Stimulated activated CD4-positive, alpha-beta T cell treated with anti-CD3 and anti-CD28 coated beads, Interleukin-4, amount 100 ng/mL, for 1 hour (primary cell): ENCODE results near the gene TMC1.

Source experiments
- DNase-seq: peaks from one replicate; pipeline ENCODE4 v3.0.0-alpha.2; 2020

Gene TMC1

GRCh38 chr9:72685911-72686310 is 164.5 kb downstream of the TMC1 start:
- DNase-seq = no peak

DNA sequence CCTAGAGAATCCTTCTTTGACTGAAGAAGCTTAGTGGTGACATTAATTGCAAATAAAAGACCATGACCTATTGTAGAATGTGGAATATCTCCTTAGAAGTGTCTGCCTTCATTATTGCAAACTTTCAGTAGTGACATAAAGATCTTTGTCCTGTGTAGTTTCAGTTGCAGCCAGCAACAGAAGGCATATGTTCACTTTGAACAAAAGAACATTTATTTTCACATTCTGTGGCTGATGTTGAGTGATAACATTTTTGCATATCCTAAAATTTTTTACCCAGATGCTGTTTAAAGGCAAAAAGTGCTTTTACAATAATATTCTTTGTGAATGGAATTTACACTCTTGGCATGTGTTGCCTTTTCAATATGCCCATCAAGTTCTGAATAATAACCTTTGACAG is 165.9 kb downstream of the TMC1 start:
- DNase-seq = no peak

GRCh38 chr9:72691671-72692070 is 170.3 kb downstream of the TMC1 start:
- DNase-seq = no peak

- DNase-seq = no peak
Measured at GRCh38 chr9:72695365-72695764, 174.0 kb downstream of the TMC1 start.

- no peak for DNase-seq
Measured at GRCh38 chr9:72696511-72696910, 175.1 kb downstream of the TMC1 start.

- DNase-seq = no peak
Measured at GRCh38 chr9:72701510-72701909, 180.1 kb downstream of the TMC1 start.

DNA sequence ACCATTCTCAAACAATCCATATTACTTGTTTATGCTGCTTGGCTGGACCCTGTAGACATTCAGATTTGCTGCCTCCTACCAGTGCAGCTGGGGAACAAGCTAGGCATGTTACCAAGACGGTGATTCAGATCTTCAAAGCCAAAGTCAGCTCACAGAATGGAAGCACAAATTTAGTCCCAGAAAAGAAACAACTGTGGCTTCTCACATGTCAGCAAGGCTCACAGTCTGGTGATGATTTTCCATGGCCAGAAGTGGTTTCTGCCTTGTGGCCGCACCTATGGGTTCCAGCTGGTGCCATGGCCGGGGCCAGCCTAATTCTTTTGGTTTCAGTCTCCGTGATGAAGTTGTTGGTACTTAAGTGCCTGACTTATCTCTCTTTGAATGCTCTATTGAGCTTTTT is 182.2 kb downstream of the TMC1 start:
- no peak for DNase-seq

- DNase-seq = no peak
Measured at GRCh38 chr9:72704688-72705375, 183.4 kb downstream of the TMC1 start.

DNA sequence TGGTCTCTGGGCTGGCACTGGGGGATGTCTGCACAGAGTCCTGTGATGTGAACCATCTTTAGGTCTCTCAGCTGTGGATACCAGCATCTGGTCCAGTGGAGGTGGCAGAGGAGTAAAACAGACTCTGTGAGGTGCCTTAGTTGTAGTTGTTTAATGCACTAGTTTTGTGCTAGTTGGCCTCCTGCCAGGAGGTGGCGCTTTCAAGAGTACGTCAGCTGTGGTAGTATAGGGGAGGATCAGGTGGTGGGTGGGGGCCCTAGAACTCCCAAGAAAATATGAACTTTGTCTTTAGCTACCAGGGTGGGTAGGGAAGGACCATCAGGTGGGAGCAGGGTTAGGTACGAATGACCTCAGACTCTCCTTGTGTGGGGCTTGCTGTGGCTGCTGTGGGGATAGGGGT is 197.1 kb downstream of the TMC1 start:
- DNase-seq = no peak

- DNase-seq = no peak
Measured at GRCh38 chr9:72721067-72721466, 199.7 kb downstream of the TMC1 start.

GRCh38 chr9:72726947-72727346 is 205.5 kb downstream of the TMC1 start:
- DNase-seq = no peak

GRCh38 chr9:72728031-72728770 is 206.8 kb downstream of the TMC1 start:
- no peak for DNase-seq

- DNase-seq = no peak
Measured at GRCh38 chr9:72733895-72734294, 212.5 kb downstream of the TMC1 start.

DNA sequence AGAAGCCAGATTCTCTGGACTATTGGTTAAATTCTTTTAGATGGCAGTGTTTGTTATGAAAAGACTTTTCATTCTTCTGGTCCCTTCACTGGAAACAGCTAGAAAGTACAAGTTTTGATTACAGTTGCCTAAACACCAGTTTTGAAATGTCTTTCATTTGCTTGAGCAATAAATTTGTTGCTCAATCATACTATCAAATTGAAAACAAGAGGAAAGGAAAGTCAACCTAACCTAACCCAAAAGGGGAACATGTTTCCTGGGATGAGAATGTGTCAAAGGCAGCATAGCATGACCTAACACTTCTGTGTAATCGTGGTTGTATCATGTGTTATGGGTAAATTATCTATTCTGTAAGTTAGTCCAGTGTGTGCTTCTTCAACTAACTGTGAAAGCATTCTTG is 213.2 kb downstream of the TMC1 start:
- no peak for DNase-seq

DNA sequence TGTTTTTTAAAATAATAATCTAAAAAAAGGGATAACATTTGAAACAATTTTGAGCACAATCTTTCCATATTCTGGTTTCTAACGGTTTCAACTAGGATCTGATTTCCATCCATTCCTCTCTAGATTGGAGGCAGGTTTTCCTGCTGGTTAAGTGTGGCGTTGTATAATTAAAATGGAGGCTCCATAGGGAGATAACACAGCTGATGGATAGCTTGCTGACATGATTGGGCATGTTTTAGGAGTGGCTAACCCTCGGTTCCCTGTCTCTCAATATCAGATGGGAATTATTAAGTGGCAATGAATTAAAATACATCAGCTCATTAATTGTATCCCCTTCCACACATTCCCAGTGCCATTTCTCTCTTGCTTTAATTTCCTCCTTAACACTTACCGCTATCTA is 222.4 kb downstream of the TMC1 start:
- no peak for DNase-seq

- no peak for DNase-seq
Measured at GRCh38 chr9:72749276-72749675, 227.9 kb downstream of the TMC1 start.

DNA sequence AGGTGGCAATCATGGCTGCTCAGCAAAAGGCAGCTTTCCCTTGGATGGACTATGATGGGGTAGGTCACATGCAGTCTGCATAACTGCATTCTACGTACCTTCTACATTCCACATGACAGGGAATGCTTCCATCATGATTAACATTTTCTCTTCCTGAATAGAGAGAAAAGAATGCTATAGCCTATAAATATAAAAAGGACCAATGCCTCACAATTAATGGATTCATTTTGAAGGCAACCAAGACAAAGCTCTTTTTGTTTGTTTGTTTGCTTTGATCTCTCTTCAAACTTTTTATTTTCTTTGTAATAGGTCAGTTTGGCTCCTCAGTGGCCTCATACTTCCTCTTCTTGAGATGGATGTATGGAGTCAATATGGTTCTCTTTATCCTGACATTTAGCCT is 230.1 kb downstream of the TMC1 start:
- no peak for DNase-seq

GRCh38 chr9:72753266-72753893 is 232.0 kb downstream of the TMC1 start:
- no peak for DNase-seq

DNA sequence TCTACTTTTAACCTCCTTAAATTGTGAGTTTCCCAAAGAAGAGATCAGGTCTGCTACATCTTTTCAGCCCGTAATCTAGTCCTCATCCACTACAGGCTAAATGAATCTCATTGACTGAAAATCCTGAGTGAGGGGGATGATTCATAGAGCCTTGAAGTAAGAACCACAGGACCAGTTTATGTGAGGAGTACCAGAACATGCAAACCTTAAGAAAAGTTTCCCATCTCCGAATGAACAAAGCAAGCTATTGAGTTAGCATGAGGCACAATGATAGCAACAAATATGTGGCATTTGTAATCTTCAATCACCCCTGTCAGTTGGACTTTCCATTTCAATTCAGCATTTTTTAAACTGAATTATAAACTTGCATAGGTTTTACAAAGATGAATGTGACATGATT is 234.4 kb downstream of the TMC1 start:
- no peak for DNase-seq

- no peak for DNase-seq
Measured at GRCh38 chr9:72758944-72759343, 237.5 kb downstream of the TMC1 start.

DNA sequence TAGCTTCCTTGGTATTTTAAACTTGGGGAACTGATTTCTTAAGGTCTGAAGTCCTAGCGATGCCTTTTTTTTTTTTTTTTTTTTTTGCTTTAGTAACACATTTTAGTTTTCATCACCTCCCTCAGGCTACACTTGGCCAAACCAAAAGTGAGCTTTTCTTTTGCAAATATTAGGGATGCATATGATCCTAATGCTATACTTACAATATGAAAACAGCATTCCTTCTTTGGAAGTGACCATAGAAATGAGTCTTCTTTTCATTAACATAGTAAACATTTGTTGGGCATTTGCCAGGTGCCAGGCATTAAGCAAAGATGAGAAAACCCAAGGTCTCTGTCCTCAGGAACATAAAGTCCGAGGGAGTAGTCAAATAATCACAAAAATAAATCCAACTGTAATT is 241.6 kb downstream of the TMC1 start:
- no peak for DNase-seq

GRCh38 chr9:72769546-72769945 is 248.1 kb downstream of the TMC1 start:
- no peak for DNase-seq

GRCh38 chr9:72772661-72773060 is 251.3 kb downstream of the TMC1 start:
- no peak for DNase-seq

DNA sequence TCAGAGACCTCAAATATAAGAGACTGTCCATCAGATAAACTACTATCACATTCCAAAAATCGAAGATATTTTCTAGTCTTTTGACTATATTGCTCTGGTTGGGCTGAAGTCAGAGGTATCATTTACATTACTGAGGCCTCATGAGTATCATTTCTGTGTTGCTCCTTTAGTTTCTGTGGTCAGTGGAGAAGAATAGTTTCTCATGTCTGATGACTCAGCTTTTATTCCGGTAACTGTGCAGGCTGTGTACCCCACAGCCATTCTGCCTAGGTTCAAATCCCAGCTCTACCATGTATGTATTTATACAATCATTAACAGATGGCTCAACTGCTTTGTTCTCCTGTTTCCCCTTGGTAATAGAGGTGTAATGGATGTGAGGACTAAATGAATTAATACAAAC is 252.2 kb downstream of the TMC1 start:
- DNase-seq = no peak
